MM.1S (cell line): ENCODE measurements around the gene AP1M2.
A peak's percentile ranks its signal among the peaks of the same experiment; 100 is the strongest.
"Not testable (repeated sequence)": the region's sequence is repeated elsewhere in the genome, so short reads cannot be mapped to it uniquely, and the experiment has no call there.

ENCODE experiments used
- DNase-seq: peaks from one replicate; pipeline ENCODE4 v3.0.0-alpha.2; 2015
- H2AFZ ChIP-seq: fragments of 300-600 bp; sonication (generic); 2 replicates; pipeline ENCODE4 v1.6.0; 2016; ENCODE audit warnings: antibody characterized with exemption, low read length
- H3F3A ChIP-seq: fragments of 300-600 bp; sonication (generic); 2 replicates; pipeline ENCODE4 v1.6.1; 2016; ENCODE audit warnings: mild to moderate bottlenecking, antibody characterized with exemption, low read length, moderate library complexity, mixed read lengths; ENCODE audit not compliant: insufficient read depth
- H3K27ac ChIP-seq: fragments of 300-600 bp; sonication (generic); 2 replicates; pipeline ENCODE4 v1.5.1; 2016; ENCODE audit warnings: mild to moderate bottlenecking, low read length
- H3K27me3 ChIP-seq: fragments of 300-600 bp; sonication (generic); replicated peaks from 2 replicates; pipeline ENCODE4 v1.6.0; 2016; ENCODE audit warnings: low read length; ENCODE audit not compliant: insufficient read depth
- H3K36me3 ChIP-seq: fragments of 300-600 bp; sonication (generic); replicated peaks from 2 replicates; pipeline ENCODE4 v1.6.1; 2016; ENCODE audit warnings: mild to moderate bottlenecking, low read length, mixed read lengths; ENCODE audit not compliant: insufficient read depth
- H3K4me1 ChIP-seq: fragments of 300-600 bp; sonication (generic); 2 replicates; pipeline ENCODE4 v1.6.1; 2016; ENCODE audit warnings: low read length, mixed read lengths
- H3K4me2 ChIP-seq: fragments of 300-600 bp; sonication (generic); 2 replicates; pipeline ENCODE4 v1.6.0; 2016; ENCODE audit warnings: low read depth, low read length
- H3K4me3 ChIP-seq: fragments of 300-600 bp; sonication (generic); 2 replicates; pipeline ENCODE4 v1.5.1; 2016; ENCODE audit warnings: low read length, mixed read lengths
- H3K79me2 ChIP-seq: fragments of 300-600 bp; sonication (generic); 2 replicates; pipeline ENCODE4 v1.6.1; 2016; ENCODE audit warnings: mixed run types, low read length, mixed read lengths
- H3K9ac ChIP-seq: fragments of 300-600 bp; sonication (generic); 2 replicates; pipeline ENCODE4 v1.6.1; 2016; ENCODE audit warnings: low read length, mixed read lengths
- H3K9me2 ChIP-seq: fragments of 300-600 bp; sonication (generic); replicated peaks from 2 replicates; pipeline ENCODE4 v1.6.1; 2016; ENCODE audit warnings: mild to moderate bottlenecking, low read length, mixed read lengths; ENCODE audit not compliant: insufficient read depth
- H3K9me3 ChIP-seq: fragments of 300-600 bp; sonication (generic); replicated peaks from 2 replicates; pipeline ENCODE4 v1.6.1; 2016; ENCODE audit warnings: mild to moderate bottlenecking, low read length, mixed read lengths; ENCODE audit not compliant: insufficient read depth
- H4K20me1 ChIP-seq: fragments of 300-600 bp; sonication (generic); 2 replicates; pipeline ENCODE4 v1.6.1; 2016; ENCODE audit warnings: mild to moderate bottlenecking, low read length, moderate library complexity, mixed read lengths; ENCODE audit not compliant: insufficient read depth
- CTCF ChIP-seq: fragments of 300-600 bp; sonication (generic); IDR thresholded peaks from 2 replicates; pipeline ENCODE4 v1.5.1; 2016; ENCODE audit warnings: antibody characterized with exemption, low read length, mixed read lengths
- EZH2 ChIP-seq: fragments of 300-600 bp; sonication (generic); optimal IDR thresholded peaks from 2 replicates; pipeline ENCODE3; 2017; ENCODE audit warnings: low read depth, mild to moderate bottlenecking, antibody characterized with exemption, low read length, mixed read lengths
- EZH2phosphoT487 ChIP-seq: fragments of 300-600 bp; sonication (generic); IDR thresholded peaks from 2 replicates; pipeline ENCODE4 v1.6.1; 2018; ENCODE audit warnings: antibody characterized with exemption, low read length

The AP1M2 gene

GRCh38 chr19:10552510-10553053, 34.5 kb downstream of the AP1M2 start:
- Histone ChIP-seq H3F3A (0 out of 2 replicates have a peak, but pooled peaks cover 3% of the 10 kb centered on the region), H3K9me2 (no peaks in the 10 kb centered on the region), H3K4me3 (no peak overlapping the region), H3K79me2 (peaks cover 5% of the 10 kb centered on the region; the same call in 1 of the 2 replicates), H3K27me3 (no peaks in the 10 kb centered on the region), H4K20me1 (no peaks in the 10 kb centered on the region), H3K36me3 (no peaks in the 10 kb centered on the region), H3K27ac (no peak overlapping the region), H3K4me2 (no peak overlapping the region), H2AFZ (no peak overlapping the region), H3K9ac (no peak overlapping the region), H3K9me3 (no peaks in the 10 kb centered on the region), H3K4me1 (no peaks in the 10 kb centered on the region)
- TF ChIP-seq EZH2phosphoT487 (no peak), EZH2 (no peak), CTCF (no peak)
- no peak for DNase-seq

- Histone ChIP-seq H3K36me3 (no peaks in the 10 kb centered on the region), H3K27ac (no peak overlapping the region), H3K79me2 (peaks cover 10% of the 10 kb centered on the region), H3K9me3 (no peaks in the 10 kb centered on the region), H2AFZ (no peak overlapping the region), H3K4me1 (no peaks in the 10 kb centered on the region), H3K27me3 (no peaks in the 10 kb centered on the region), H3K4me2 (no peak overlapping the region), H3F3A (0 out of 2 replicates have a peak, but pooled peaks cover 3% of the 10 kb centered on the region), H4K20me1 (no peaks in the 10 kb centered on the region), H3K9me2 (no peaks in the 10 kb centered on the region), H3K9ac (no peak overlapping the region), H3K4me3 (no peak overlapping the region)
- DNase-seq = peak; percentile 54
- peak; percentile 20 for TF ChIP-seq CTCF
- TF ChIP-seq EZH2phosphoT487 = no peak
Observed at GRCh38 chr19:10551698-10552301, 35.3 kb downstream of the AP1M2 start.

- H3K79me2 ChIP-seq = peaks cover 13% of the 10 kb centered on the region
- H4K20me1 ChIP-seq, H3K27ac ChIP-seq, H3K9ac ChIP-seq, H3K9me2 ChIP-seq, DNase-seq, H3K36me3 ChIP-seq, H3K4me1 ChIP-seq, H3K4me2 ChIP-seq, H3K27me3 ChIP-seq, H2AFZ ChIP-seq, H3F3A ChIP-seq, H3K9me3 ChIP-seq, H3K4me3 ChIP-seq: not testable (repeated sequence)
Observed at GRCh38 chr19:10551006-10551405, 36.1 kb downstream of the AP1M2 start.

GRCh38 chr19:10550336-10550735, 36.8 kb downstream of the AP1M2 start:
- Histone ChIP-seq H3K27ac (no peak overlapping the region), H3K36me3 (no peaks in the 10 kb centered on the region), H3K9me3 (no peaks in the 10 kb centered on the region)

More at GRCh38 chr19:10550336-10550735, 36.8 kb downstream of the AP1M2 start:
- TF ChIP-seq CTCF (no peak), EZH2 (no peak), EZH2phosphoT487 (no peak)
- Histone ChIP-seq H3K9ac (no peak overlapping the region), H3K9me2 (no peaks in the 10 kb centered on the region), H3K4me3 (no peak overlapping the region), H3F3A (no peaks in the 10 kb centered on the region), H3K27me3 (no peaks in the 10 kb centered on the region), H3K4me1 (no peaks in the 10 kb centered on the region), H3K79me2 (peaks cover 20% of the 10 kb centered on the region), H3K4me2 (no peak overlapping the region), H2AFZ (no peak overlapping the region), H4K20me1 (no peaks in the 10 kb centered on the region)
- DNase-seq = no peak
